ENCODE data around the gene SPIRE2. TPM values are rescaled to one million over a fixed set of nuclear protein-coding genes. Genes with fewer than 3 reads are reported as not detected.
"Not testable (repeated sequence)": the region's sequence is repeated elsewhere in the genome, so short reads cannot be mapped to it uniquely, and the experiment has no call there.

Gene SPIRE2
- total and polyA plus RNA-seq, 4 donors = 12.3 to 51.3 (median 27.2) TPM

DNA sequence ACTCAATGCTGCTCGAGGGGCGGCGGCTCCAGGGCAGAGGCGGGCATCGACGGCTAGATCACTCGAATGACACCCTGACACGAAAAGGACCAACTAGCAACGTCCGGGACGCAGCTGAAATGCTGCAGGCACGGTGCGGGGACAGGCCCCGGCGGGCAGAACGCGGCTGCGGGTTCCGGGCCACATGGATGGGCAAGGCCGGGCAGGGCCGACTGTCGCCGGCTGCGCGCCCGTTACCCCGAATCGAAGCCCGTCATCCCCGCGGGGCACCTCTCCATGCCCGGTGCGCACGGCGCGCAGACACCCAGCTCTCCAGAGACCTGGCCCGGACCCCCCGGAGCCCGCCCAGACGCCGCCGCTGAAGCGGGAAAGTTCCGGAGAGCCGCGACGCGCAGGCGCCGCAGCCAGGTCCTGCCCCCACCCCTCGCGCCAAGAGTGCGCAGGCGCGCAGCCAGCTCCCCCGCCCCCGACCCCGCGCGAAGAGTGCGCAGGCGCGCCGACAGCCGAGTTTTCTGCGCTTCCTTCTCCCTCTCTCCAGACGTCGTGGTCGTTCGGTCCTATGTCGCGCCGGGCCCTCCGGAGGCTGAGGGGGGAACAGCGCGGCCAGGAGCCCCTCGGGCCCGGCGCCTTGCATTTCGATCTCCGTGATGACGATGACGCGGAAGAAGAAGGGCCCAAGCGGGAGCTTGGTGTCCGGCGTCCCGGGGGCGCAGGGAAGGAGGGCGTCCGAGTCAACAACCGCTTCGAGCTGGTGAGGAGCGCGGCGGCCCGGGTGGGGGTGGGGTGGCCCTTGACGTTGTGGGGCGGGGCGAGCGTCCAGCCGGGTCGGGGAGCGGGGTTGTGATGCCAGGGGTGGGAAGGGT lies 45.1 kb downstream of the SPIRE2 start, which contains the start of gene TCF25:
TCF25 (plus strand) TSS at position 484 of the 863 bp plus-strand sequence; CDS start at position 560, 76 bp downstream.
- Histone ChIP-seq H3K36me3 (ENCODE audit: control insufficient read depth, insufficient read depth, low read length) (peaks cover 30% of the 10 kb centered on the region), H3K27ac (ENCODE audit: low read depth, low read length) (peak within 1 kb of the TSS; percentile 100), H3K9me3 (ENCODE audit: control insufficient read depth, insufficient read depth, low read length) (no peaks in the 10 kb centered on the region), H3K4me3 (ENCODE audit: low read depth, low read length) (peak within 1 kb of the TSS; percentile 93), H3K4me1 (ENCODE audit: control insufficient read depth, insufficient read depth, low read length) (peaks cover 21% of the 10 kb centered on the region), H3K27me3 (ENCODE audit: control insufficient read depth, insufficient read depth, low read length) (no peaks in the 10 kb centered on the region)
- WGBS (ENCODE audit: insufficient coverage) = under 1% methylated on average over 103 of the region's 104 CpGs
- peak; percentile 83 to 97 (median 87) for DNase-seq (ENCODE audit: low read depth in 4 of 6, low spot score in 6 of 6)

DNA sequence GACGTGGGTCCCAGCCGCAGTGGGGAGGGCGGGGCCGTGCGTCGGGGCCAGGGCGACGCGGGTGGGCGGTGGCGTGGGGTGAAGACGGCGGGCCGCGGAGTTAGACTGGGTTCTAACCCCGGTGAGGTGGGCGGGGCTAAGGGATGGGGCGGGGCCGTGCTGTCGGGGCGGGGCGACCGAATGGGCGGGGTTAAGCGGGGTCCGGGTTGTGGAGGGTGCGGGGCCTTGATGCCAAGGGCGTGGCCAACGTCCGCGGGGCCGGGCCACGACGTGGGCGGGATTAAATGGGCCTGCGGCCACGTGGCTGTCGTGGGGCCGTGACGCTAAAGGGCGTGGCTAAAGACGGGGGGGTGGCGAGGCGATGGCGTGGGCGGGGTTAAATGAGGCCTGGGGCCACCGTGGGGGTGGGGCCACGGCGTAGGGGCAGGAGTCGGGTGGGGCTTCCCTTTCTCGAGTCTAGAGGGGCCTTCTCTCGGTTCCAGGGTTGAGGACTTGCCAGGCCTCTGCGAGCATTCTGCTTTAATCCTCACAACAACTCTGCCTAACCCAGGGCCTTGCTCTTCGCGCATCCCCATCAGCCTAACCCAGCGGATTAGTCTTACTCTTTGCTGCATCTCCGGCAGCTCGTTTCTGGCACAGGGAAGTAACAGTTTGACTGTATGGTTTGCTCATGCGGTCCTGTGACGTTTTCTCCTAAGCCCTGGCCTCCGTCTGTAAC lies 45.9 kb downstream of the SPIRE2 start:
- Histone ChIP-seq H3K36me3 (ENCODE audit: control insufficient read depth, insufficient read depth, low read length) (peaks cover 38% of the 10 kb centered on the region), H3K27ac (ENCODE audit: low read depth, low read length) (peak overlapping the region; percentile 100), H3K4me3 (ENCODE audit: low read depth, low read length) (peak overlapping the region; percentile 93), H3K4me1 (ENCODE audit: control insufficient read depth, insufficient read depth, low read length) (peaks cover 21% of the 10 kb centered on the region), H3K9me3 (ENCODE audit: control insufficient read depth, insufficient read depth, low read length) (no peaks in the 10 kb centered on the region), H3K27me3 (ENCODE audit: control insufficient read depth, insufficient read depth, low read length) (no peaks in the 10 kb centered on the region)
- under 1% methylated on average over 58 of the region's 61 CpGs for WGBS (ENCODE audit: insufficient coverage)
- peak; percentile 77 to 97 (median 88) for DNase-seq (ENCODE audit: low read depth in 4 of 6, low spot score in 6 of 6)

DNA sequence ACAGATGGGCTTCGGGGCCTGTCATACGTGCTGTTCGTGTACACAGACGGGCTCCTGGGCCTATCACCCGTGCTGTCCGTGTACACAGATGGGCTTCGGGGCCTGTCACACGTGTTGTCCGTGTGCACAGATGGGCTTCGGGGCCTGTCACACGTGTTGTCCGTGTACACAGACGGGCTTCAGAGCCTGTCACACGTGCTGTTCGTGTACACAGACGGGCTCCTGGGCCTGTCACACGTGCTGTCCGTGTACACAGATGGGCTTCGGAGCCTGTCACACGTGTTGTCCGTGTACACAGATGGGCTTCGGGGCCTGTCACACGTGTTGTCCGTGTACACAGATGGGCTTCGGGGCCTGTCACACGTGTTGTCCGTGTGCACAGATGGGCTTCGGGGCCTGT lies 50.8 kb downstream of the SPIRE2 start:
- H3K27ac ChIP-seq (ENCODE audit: low read depth, low read length); H3K27me3 ChIP-seq (ENCODE audit: control insufficient read depth, insufficient read depth, low read length); H3K4me3 ChIP-seq (ENCODE audit: low read depth, low read length); H3K9me3 ChIP-seq (ENCODE audit: control insufficient read depth, insufficient read depth, low read length); DNase-seq (ENCODE audit: low read depth in 4 of 6, low spot score in 6 of 6); H3K4me1 ChIP-seq (ENCODE audit: control insufficient read depth, insufficient read depth, low read length): not testable (repeated sequence)
- WGBS (ENCODE audit: insufficient coverage) = 94% methylated on average over 17 of the region's 28 CpGs
- H3K36me3 ChIP-seq (ENCODE audit: control insufficient read depth, insufficient read depth, low read length) = peaks cover 61% of the 10 kb centered on the region

DNA sequence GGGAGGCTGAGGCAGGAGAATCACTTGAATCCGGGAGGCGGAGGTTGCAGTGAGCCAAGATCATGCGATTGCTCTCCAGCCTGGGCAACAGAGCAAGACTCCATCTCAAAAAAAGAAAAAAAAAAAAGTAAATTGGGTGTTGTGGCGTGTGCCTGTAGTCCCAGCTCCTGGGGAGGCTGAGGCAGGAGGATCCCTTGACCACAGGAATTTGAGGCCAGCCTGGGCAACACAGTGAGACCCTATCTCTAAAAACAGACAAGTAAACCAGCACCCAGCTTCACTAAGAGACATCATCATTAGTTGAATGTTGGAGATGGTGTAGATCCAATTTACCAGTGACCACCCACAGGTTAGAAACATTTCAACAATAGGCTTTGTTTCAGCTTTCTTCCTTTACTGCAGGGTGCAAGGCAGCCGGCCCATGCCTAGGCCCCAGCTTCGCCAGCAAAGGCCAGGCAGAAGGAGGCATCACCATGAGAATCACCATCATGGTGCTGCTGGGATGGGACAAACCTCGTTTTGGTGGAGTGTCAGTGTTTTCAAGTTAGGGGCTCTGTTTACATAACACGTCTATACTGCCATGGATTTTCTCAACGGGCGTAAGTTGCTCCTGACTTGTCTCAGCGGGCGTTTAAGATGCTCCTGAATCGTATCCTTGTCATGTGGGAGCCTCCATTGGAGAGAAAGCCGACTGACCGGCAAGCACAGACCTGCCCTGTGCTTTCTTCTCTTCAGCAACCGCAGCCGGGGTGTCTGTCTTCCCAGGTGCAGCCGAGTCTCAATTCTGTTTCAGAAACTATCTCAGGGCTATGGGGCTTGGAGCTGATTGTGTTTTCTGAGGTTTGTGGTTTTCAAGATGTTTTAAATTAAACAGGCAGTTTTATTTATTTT lies 52.4 kb downstream of the SPIRE2 start:
- DNase-seq (ENCODE audit: low read depth in 4 of 6, low spot score in 6 of 6) = no peak
- no peaks in the 10 kb centered on the region for H3K4me1 ChIP-seq (ENCODE audit: control insufficient read depth, insufficient read depth, low read length)
- H3K27ac ChIP-seq (ENCODE audit: low read depth, low read length) = no peak overlapping the region
- H3K9me3 ChIP-seq (ENCODE audit: control insufficient read depth, insufficient read depth, low read length) = no peaks in the 10 kb centered on the region
- WGBS (ENCODE audit: insufficient coverage) = 91% methylated on average over 16 of the region's 18 CpGs
- peaks cover 72% of the 10 kb centered on the region for H3K36me3 ChIP-seq (ENCODE audit: control insufficient read depth, insufficient read depth, low read length)
- H3K4me3 ChIP-seq (ENCODE audit: low read depth, low read length) = no peak overlapping the region
- H3K27me3 ChIP-seq (ENCODE audit: control insufficient read depth, insufficient read depth, low read length) = no peaks in the 10 kb centered on the region

DNA sequence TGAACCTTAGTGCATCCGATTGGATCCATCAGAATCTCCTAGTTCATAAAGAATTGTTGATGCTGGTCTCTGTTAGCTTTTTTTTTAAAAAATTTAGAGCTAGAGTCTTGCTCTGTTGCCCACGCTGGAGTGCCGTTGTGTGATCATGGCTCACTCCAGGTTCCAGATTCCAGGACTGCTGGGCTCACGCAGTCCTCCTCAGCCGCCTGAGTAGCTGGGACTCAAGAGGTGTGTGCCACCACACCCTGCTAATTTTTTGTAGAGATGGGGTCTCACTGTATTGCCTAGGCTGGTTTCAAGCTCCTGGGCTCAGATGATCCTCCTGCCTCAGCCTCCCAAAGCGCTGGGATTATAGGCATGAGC lies 53.1 kb downstream of the SPIRE2 start:
- Histone ChIP-seq H3K4me3 (ENCODE audit: low read depth, low read length) (no peak overlapping the region), H3K9me3 (ENCODE audit: control insufficient read depth, insufficient read depth, low read length) (no peaks in the 10 kb centered on the region), H3K4me1 (ENCODE audit: control insufficient read depth, insufficient read depth, low read length) (no peaks in the 10 kb centered on the region), H3K36me3 (ENCODE audit: control insufficient read depth, insufficient read depth, low read length) (peaks cover 78% of the 10 kb centered on the region), H3K27ac (ENCODE audit: low read depth, low read length) (no peak overlapping the region), H3K27me3 (ENCODE audit: control insufficient read depth, insufficient read depth, low read length) (no peaks in the 10 kb centered on the region)
- WGBS (ENCODE audit: insufficient coverage) = 100% methylated on average over 5 of the region's 6 CpGs
- no peak for DNase-seq (ENCODE audit: low read depth in 4 of 6, low spot score in 6 of 6)

DNA sequence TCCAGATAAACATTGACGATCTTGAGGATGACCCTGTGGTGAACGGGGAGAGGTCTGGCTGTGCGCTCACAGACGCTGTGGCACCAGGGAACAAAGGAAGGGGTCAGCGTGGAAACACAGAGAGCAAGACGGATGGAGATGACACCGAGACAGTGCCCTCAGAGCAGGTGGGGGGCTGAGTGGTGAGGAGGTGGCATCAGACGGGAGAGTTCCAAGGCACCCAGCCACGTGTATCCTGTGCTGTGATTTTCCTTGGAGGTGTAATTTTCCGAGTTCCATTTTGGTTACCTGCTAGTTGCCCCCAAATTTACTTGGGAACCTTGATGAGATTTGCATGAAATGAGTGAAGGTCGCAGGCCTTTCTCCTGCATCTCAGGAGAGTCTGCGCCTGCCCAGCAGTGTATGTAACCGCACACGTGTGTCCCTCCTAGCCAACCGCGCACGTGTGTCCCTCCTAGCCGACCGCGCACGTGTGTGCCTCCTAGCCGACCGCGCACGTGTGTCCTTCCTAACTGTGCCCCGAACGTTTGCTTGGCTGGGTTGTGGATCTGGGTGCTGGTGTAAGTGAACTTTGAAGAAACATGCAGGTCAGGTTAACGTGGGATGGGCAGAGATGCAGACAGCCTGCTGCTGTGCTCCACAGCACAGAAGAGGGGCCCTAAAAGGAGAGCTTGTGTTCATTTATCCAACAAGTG lies 55.2 kb downstream of the SPIRE2 start:
- Histone ChIP-seq H3K4me1 (ENCODE audit: control insufficient read depth, insufficient read depth, low read length) (no peaks in the 10 kb centered on the region), H3K9me3 (ENCODE audit: control insufficient read depth, insufficient read depth, low read length) (no peaks in the 10 kb centered on the region), H3K27me3 (ENCODE audit: control insufficient read depth, insufficient read depth, low read length) (no peaks in the 10 kb centered on the region), H3K27ac (ENCODE audit: low read depth, low read length) (no peak overlapping the region), H3K36me3 (ENCODE audit: control insufficient read depth, insufficient read depth, low read length) (peaks cover 93% of the 10 kb centered on the region), H3K4me3 (ENCODE audit: low read depth, low read length) (no peak overlapping the region)
- DNase-seq (ENCODE audit: low read depth in 4 of 6, low spot score in 6 of 6) = no peak
- 92% methylated on average over 28 of the region's 28 CpGs for WGBS (ENCODE audit: insufficient coverage)

DNA sequence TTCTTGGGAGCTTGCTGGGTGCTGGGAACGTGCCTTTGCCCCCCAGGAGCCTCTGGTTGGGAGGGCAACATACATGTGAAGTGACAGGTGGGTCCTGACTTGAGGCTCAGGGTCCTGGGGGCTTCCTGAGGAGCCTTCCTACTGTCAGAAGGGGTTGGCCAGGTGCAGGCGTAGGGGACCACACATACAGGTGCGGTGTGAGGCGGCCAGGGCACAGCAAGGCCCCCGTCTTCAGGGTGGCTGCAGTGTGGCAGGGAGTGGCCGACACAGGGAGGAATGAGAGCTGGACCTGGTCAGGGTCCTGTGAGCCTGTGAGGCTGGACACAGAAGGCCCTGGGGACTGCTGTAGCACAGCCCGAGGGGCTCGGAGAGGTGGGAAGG lies 55.8 kb downstream of the SPIRE2 start:
- H3K4me3 ChIP-seq (ENCODE audit: low read depth, low read length) = no peak overlapping the region
- H3K9me3 ChIP-seq (ENCODE audit: control insufficient read depth, insufficient read depth, low read length) = no peaks in the 10 kb centered on the region
- no peak overlapping the region for H3K27ac ChIP-seq (ENCODE audit: low read depth, low read length)
- H3K36me3 ChIP-seq (ENCODE audit: control insufficient read depth, insufficient read depth, low read length) = peaks cover 92% of the 10 kb centered on the region
- no peaks in the 10 kb centered on the region for H3K4me1 ChIP-seq (ENCODE audit: control insufficient read depth, insufficient read depth, low read length)
- 99% methylated on average over 8 of the region's 8 CpGs for WGBS (ENCODE audit: insufficient coverage)
- H3K27me3 ChIP-seq (ENCODE audit: control insufficient read depth, insufficient read depth, low read length) = no peaks in the 10 kb centered on the region
- DNase-seq (ENCODE audit: low read depth in 4 of 6, low spot score in 6 of 6) = no peak

DNA sequence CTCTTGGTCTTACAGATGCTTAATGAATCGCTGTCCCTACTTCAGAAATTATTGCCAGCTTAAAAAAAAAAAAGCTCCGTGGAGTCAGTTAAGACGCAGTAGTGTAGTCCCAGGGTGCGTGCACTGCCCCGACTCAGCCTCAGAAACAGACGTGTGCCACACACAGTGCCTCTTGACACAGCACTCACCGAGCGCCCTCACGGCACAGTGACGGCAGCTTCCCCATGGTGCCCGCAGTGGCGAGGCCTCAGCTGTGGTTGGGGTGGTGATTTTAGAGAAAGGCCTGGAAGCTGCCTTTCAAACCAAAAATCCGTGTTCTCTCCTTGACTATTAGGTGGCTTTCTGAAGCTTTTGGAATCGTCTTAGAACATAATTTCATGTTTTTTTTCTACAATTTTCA lies 59.0 kb downstream of the SPIRE2 start:
- no peak for DNase-seq (ENCODE audit: low read depth in 4 of 6, low spot score in 6 of 6)
- Histone ChIP-seq H3K9me3 (ENCODE audit: control insufficient read depth, insufficient read depth, low read length) (no peaks in the 10 kb centered on the region), H3K36me3 (ENCODE audit: control insufficient read depth, insufficient read depth, low read length) (peaks cover 93% of the 10 kb centered on the region), H3K4me3 (ENCODE audit: low read depth, low read length) (no peak overlapping the region), H3K27me3 (ENCODE audit: control insufficient read depth, insufficient read depth, low read length) (no peaks in the 10 kb centered on the region), H3K27ac (ENCODE audit: low read depth, low read length) (no peak overlapping the region), H3K4me1 (ENCODE audit: control insufficient read depth, insufficient read depth, low read length) (peaks cover 7% of the 10 kb centered on the region)
- WGBS (ENCODE audit: insufficient coverage) = 96% methylated on average over 12 of the region's 14 CpGs

DNA sequence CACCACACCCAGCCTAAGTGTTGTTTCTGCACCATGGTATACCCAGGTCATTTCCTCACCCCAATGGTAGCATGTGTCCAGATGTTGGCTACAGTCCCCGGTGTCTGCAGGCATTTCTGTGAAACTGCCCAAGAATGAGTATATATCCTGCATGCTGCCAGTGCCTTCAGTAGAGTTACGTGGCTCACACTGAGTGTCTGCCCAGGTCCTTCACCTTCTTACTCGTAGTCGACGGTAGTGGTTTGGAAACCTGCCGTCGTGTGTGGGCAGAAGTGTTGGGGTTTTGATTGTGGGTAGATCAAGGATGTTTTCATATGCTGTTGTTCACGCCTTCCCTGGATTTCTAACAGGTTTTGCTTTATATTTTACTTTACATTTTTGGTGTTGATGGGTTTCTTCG lies 61.9 kb downstream of the SPIRE2 start:
- WGBS (ENCODE audit: insufficient coverage) = 80% methylated on average over 2 of the region's 9 CpGs
- Histone ChIP-seq H3K27ac (ENCODE audit: low read depth, low read length) (peak overlapping the region; percentile 33), H3K4me1 (ENCODE audit: control insufficient read depth, insufficient read depth, low read length) (peaks cover 7% of the 10 kb centered on the region), H3K9me3 (ENCODE audit: control insufficient read depth, insufficient read depth, low read length) (no peaks in the 10 kb centered on the region), H3K36me3 (ENCODE audit: control insufficient read depth, insufficient read depth, low read length) (peaks cover 93% of the 10 kb centered on the region), H3K27me3 (ENCODE audit: control insufficient read depth, insufficient read depth, low read length) (no peaks in the 10 kb centered on the region), H3K4me3 (ENCODE audit: low read depth, low read length) (no peak overlapping the region)
- no peak for DNase-seq (ENCODE audit: low read depth in 4 of 6, low spot score in 6 of 6)
